Brain microvascular endothelial cell (primary cell): ENCODE measurements around the gene TRABD2B.

Experiments used
- DNase-seq: peaks from one replicate; pipeline ENCODE4 v3.0.0-alpha.2; 2020
- H3K27ac ChIP-seq: fragments of 250-450 bp; sonication (Bioruptor Pico); 2 replicates; pipeline ENCODE4 v1.5.1; 2020; ENCODE audit warnings: mild to moderate bottlenecking, moderate library complexity
- H3K27me3 ChIP-seq: fragments of 250-450 bp; sonication (Bioruptor Pico); replicated peaks from 2 replicates; pipeline ENCODE4 v1.5.1; 2020; ENCODE audit warnings: mild to moderate bottlenecking
- H3K36me3 ChIP-seq: fragments of 250-450 bp; sonication (Bioruptor Pico); replicated peaks from 2 replicates; pipeline ENCODE4 v1.5.1; 2020; ENCODE audit warnings: mild to moderate bottlenecking
- H3K4me3 ChIP-seq: 2 replicates; pipeline ENCODE4 v1.5.1; 2011; ENCODE audit warnings: low read depth, mild to moderate bottlenecking, control low read depth, low read length, moderate library complexity
- CTCF ChIP-seq: IDR thresholded peaks from 2 replicates; pipeline ENCODE4 v1.5.1; 2011; ENCODE audit warnings: low read depth, mild to moderate bottlenecking, moderate library complexity, low read length, control low read depth, inconsistent platforms; ENCODE audit errors: missing control alignments
- in situ Hi-C: cut with HindIII; loops from 2 replicates; pipeline ENCODE4 v1.10.0; 2017; ENCODE audit warnings: low sequenced_read_pairs, low pct_ligation_motif_present

TRABD2B gene

GRCh38 chr1:47849591-47850261, 147.5 kb downstream of the TRABD2B start:
- H3K4me3 ChIP-seq = no peak overlapping the region
- DNase-seq = no peak
- H3K36me3 ChIP-seq = no peaks in the 10 kb centered on the region

DNA sequence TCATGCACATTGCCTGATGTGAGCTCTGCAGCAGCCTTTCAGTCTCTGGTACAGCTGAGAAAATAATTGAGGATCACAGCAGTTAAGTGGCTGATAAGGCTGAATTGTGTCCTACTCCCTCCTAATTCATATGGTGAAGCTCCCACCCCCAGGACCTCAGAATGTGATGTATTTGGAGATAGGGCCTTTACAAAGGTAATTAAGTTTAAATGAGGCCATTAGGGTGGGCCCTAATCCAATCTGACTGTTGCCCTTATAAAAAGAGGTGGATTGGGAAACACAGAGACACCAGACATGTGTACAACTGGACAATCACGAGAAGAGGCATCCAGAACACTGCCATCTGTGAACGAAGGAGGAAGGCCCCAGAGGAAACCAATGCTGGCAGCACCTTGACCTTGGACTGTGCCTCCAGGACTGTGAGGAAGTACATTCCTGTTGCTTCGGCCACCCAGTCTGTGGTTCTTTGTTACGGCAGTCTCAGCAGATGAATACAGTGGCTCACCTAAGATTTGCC, 148.1 kb downstream of the TRABD2B start:
- Histone ChIP-seq H3K36me3 (no peaks in the 10 kb centered on the region), H3K27ac (no peak overlapping the region), H3K4me3 (no peak overlapping the region), H3K27me3 (no peaks in the 10 kb centered on the region)
- in situ Hi-C loops = no loop called here
- TF ChIP-seq CTCF = no peak
- DNase-seq = no peak

More at GRCh38 chr1:47849591-47850261, 147.5 kb downstream of the TRABD2B start:
- Histone ChIP-seq H3K27me3 (no peaks in the 10 kb centered on the region), H3K27ac (no peak overlapping the region)
- in situ Hi-C loops = no loop called here
- TF ChIP-seq CTCF = no peak

- no peak overlapping the region for H3K27ac ChIP-seq
- in situ Hi-C loops = no loop called here
- no peaks in the 10 kb centered on the region for H3K36me3 ChIP-seq
- DNase-seq = no peak
- H3K27me3 ChIP-seq = no peaks in the 10 kb centered on the region
- TF ChIP-seq CTCF = no peak
- no peak overlapping the region for H3K4me3 ChIP-seq
These were observed 149.4 kb downstream of the TRABD2B start for GRCh38 chr1:47847763-47848162.

DNA sequence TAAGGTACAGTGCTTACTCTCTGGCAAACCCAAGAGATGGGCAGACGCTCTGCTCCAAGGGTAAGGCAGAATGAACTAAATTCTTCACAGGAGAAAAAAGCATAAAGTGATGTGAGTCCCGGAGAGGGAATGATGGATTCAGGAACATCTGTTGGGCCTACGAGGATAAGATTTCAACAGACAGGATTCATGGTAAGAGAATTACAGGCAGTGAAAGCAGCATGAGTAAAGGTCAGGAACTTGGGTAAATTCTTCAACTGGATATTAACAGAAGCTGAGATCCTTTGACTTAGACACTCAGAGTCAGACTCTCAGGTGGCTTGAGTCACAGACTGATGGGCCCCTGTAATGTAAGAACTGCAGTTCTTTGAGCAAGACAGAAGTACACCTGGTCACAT, 152.6 kb downstream of the TRABD2B start:
- no peak for DNase-seq
- Histone ChIP-seq H3K27ac (no peak overlapping the region), H3K36me3 (no peaks in the 10 kb centered on the region), H3K27me3 (no peaks in the 10 kb centered on the region), H3K4me3 (no peak overlapping the region)
- in situ Hi-C loops = no loop called here
- no peak for TF ChIP-seq CTCF

DNA sequence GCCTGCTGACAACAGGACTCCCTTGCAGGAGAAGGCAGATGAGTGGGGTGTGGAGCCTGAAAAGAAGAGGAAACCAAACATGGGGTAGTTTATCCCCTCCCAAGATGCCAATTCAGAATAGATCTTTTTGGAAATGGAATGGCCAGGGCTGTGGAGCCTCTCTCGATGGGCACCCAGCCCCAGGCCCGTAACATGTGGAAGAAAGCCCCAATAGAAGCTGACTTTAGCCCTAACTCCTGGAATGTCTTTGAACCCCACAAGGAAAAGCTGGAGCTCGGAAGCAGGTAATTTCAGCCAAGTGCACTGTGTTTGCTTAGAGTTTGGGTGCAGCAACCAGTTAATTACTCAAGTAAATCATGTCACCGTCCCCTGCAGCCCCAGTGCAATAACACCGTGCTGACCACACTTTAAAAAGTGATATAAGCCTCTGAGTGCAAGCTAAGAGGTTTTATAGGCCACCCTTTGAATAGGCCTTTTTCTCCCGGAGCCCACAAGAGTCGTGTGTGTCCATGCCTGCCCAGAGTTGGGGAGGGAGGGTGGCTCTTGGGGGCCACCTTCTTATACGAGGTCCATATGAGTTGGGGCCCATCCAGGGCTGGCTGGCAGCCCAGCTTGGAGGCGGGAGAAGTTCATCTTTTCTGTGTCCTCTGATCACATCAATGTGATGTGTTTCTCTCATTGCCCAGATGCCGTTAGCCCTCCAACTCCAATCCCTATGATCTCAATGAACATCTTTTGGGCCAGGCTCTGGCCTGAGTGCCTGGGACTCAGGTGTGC, 153.2 kb downstream of the TRABD2B start:
- DNase-seq = no peak
- Histone ChIP-seq H3K36me3 (no peaks in the 10 kb centered on the region), H3K27ac (no peak overlapping the region), H3K27me3 (no peaks in the 10 kb centered on the region), H3K4me3 (no peak overlapping the region)
- in situ Hi-C loops = no loop called here
- TF ChIP-seq CTCF = no peak

DNA sequence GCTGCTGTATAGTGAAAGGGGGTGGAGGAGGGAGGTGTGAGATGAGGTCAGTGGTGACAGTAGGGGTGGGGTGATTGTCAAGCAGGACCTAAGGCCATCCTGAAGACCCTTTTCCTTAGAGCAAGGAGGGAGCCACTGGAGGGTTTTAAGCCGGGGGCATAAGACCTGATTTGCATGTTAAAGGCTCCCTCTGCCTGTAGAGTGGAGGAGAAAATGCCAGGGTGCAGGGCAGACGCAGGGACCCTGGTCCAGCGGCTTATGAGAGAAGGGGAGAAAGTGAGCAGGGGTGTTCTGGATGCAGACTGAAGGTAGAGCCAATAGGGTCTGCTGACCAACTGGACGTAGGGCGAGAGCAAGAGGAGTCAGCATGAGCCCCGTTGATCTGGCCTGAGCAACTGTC, 154.1 kb downstream of the TRABD2B start:
- in situ Hi-C loops = no loop called here
- no peak overlapping the region for H3K27ac ChIP-seq
- H3K36me3 ChIP-seq = no peaks in the 10 kb centered on the region
- H3K27me3 ChIP-seq = no peaks in the 10 kb centered on the region
- no peak overlapping the region for H3K4me3 ChIP-seq
- no peak for DNase-seq
- no peak for TF ChIP-seq CTCF
